IMR-90 (cell line): ENCODE results near the gene EPB41L3. TPM values are rescaled to one million over a fixed set of nuclear protein-coding genes. Genes with fewer than 3 reads are reported as not detected.

Experiments
- ATAC-seq: fragments of 200-7000 bp; cut with Tn5 transposase; 2 replicates; pipeline ENCODE4 v1.9.1; 2020; ENCODE audit warnings: low read depth, mild to moderate bottlenecking, moderate library complexity
- BruUV-seq: library from RNA; stranded (reverse); fragments of 400-500 nt; replicated peaks from 2 replicates; lab custom pipeline; 2021; lab: Mats Ljungman, UMichigan
- CTCF ChIA-PET: fragments of 300-600 bp; formaldehyde crosslinking; extraction: SDS; loops from one replicate; lab custom pipeline; 2021; ENCODE audit warnings: antibody characterized with exemption; lab: Yijun Ruan, JAX
- POLR2A ChIA-PET: fragments of 300-600 bp; sonication (Branson Sonifier 250); formaldehyde crosslinking; loops from one replicate; lab custom pipeline; 2022; ENCODE audit warnings: antibody characterized with exemption; ENCODE audit not compliant: unreplicated experiment; lab: Charles Lee
- DNase-seq: peaks from one replicate; pipeline ENCODE4 v3.0.0; 2013
- H2AFZ ChIP-seq: replicated peaks from 2 replicates; pipeline ENCODE3; 2013; ENCODE audit warnings: low read length, mild to moderate bottlenecking; ENCODE audit not compliant: poor library complexity
- H2AK5ac ChIP-seq: 2 replicates; pipeline ENCODE4 v1.6.1; 2013; ENCODE audit warnings: low read depth, low read length, inconsistent platforms
- H2AK9ac ChIP-seq: replicated peaks from 2 replicates; pipeline ENCODE3; 2013; ENCODE audit warnings: mild to moderate bottlenecking, low read depth, low read length, moderate library complexity; ENCODE audit not compliant: poor library complexity
- H2BK120ac ChIP-seq: 2 replicates; pipeline ENCODE4 v1.6.1; 2013; ENCODE audit warnings: low read depth, low read length, inconsistent platforms
- H2BK15ac ChIP-seq: 3 replicates; pipeline ENCODE4 v1.6.1; 2013; ENCODE audit warnings: low read depth, low read length, inconsistent platforms
- H2BK20ac ChIP-seq: 2 replicates; pipeline ENCODE4 v1.6.1; 2013; ENCODE audit warnings: low read depth, mild to moderate bottlenecking, inconsistent platforms, low read length, moderate library complexity
- H2BK5ac ChIP-seq: 2 replicates; pipeline ENCODE4 v1.6.1; 2013; ENCODE audit warnings: mild to moderate bottlenecking, low read depth, low read length, inconsistent platforms; ENCODE audit not compliant: poor library complexity, severe bottlenecking
- H3K14ac ChIP-seq: replicated peaks from 2 replicates; pipeline ENCODE4 v1.6.1; 2013; ENCODE audit warnings: low read depth, low read length, inconsistent platforms
- H3K18ac ChIP-seq: 2 replicates; pipeline ENCODE4 v1.6.1; 2013; ENCODE audit warnings: low read depth, low read length, control low read depth
- H3K23ac ChIP-seq: 2 replicates; pipeline ENCODE4 v1.6.1; 2013; ENCODE audit warnings: low read depth, low read length, inconsistent platforms
- H3K27ac ChIP-seq: 2 replicates; pipeline ENCODE4 v1.5.1; 2013; ENCODE audit warnings: mild to moderate bottlenecking, control low read depth, low read length; ENCODE audit not compliant: insufficient read depth
- H3K27me3 ChIP-seq: 2 replicates; pipeline ENCODE4 v1.6.1; 2013; ENCODE audit warnings: low read length; ENCODE audit not compliant: control insufficient read depth, insufficient read depth
- H3K36me3 ChIP-seq: 2 replicates; pipeline ENCODE4 v1.6.1; 2013; ENCODE audit warnings: low read length, mixed read lengths; ENCODE audit not compliant: control insufficient read depth, insufficient read depth
- H3K4ac ChIP-seq: 2 replicates; pipeline ENCODE4 v1.6.1; 2013; ENCODE audit warnings: low read depth, low read length, inconsistent platforms
- H3K4me1 ChIP-seq: 2 replicates; pipeline ENCODE4 v1.6.1; 2013; ENCODE audit warnings: low read length, mixed read lengths; ENCODE audit not compliant: control insufficient read depth, insufficient read depth
- H3K4me2 ChIP-seq: 2 replicates; pipeline ENCODE4 v1.6.1; 2013; ENCODE audit warnings: low read depth, mild to moderate bottlenecking, control low read depth, low read length, moderate library complexity
- H3K4me3 ChIP-seq: 2 replicates; pipeline ENCODE4 v1.5.1; 2013; ENCODE audit warnings: low read depth, mild to moderate bottlenecking, control low read depth, low read length, moderate library complexity; ENCODE audit not compliant: insufficient read depth
- H3K56ac ChIP-seq: 2 replicates; pipeline ENCODE4 v1.6.1; 2013; ENCODE audit warnings: low read length, inconsistent platforms; ENCODE audit not compliant: insufficient read depth; ENCODE audit errors: extremely low read depth
- H3K79me1 ChIP-seq, 2 experiments: 2 replicates each; pipeline ENCODE4 v1.6.1; 2013; ENCODE audit warnings: low read length in 2 of 2, inconsistent platforms in 1 of 2, low read depth in 1 of 2
- H3K9ac ChIP-seq: 2 replicates; pipeline ENCODE4 v1.6.1; 2013; ENCODE audit warnings: low read depth, low read length, control low read depth
- H3K9me1 ChIP-seq: 2 replicates; pipeline ENCODE4 v1.6.1; 2013; ENCODE audit warnings: low read length, inconsistent platforms; ENCODE audit not compliant: insufficient read depth
- H3K9me3 ChIP-seq: 2 replicates; pipeline ENCODE4 v1.6.1; 2013; ENCODE audit warnings: low read length; ENCODE audit not compliant: control insufficient read depth, insufficient read depth
- H4K20me1 ChIP-seq: 2 replicates; pipeline ENCODE4 v1.6.1; 2013; ENCODE audit warnings: low read length, inconsistent platforms; ENCODE audit not compliant: insufficient read depth
- H4K5ac ChIP-seq: 2 replicates; pipeline ENCODE4 v1.6.1; 2013; ENCODE audit warnings: mild to moderate bottlenecking, low read depth, low read length, control low read depth
- H4K8ac ChIP-seq, 2 experiments: 2 replicates each; pipeline ENCODE4 v1.6.1; 2013; ENCODE audit warnings: low read depth in 2 of 2, low read length in 2 of 2, control low read depth in 1 of 2, inconsistent platforms in 1 of 2
- H4K91ac ChIP-seq: 2 replicates; pipeline ENCODE4 v1.6.1; 2013; ENCODE audit warnings: low read depth, low read length, inconsistent platforms; ENCODE audit not compliant: insufficient read depth
- BHLHE40 ChIP-seq: fragments of 150-350 bp; IDR thresholded peaks from 2 replicates; pipeline ENCODE4 v1.6.1; 2016; ENCODE audit warnings: mild to moderate bottlenecking, low read depth, low read length
- CEBPB ChIP-seq: IDR thresholded peaks from 2 replicates; pipeline ENCODE4 v1.6.1; 2012; ENCODE audit warnings: low read depth, low read length, improper control_type of control experiment
- CHD1 ChIP-seq: IDR thresholded peaks from 2 replicates; pipeline ENCODE4 v1.6.1; 2012; ENCODE audit warnings: low read depth, low read length, improper control_type of control experiment
- CTCF ChIP-seq: conservative IDR thresholded peaks from 2 replicates; pipeline ENCODE4 v1.5.1; 2012; ENCODE audit warnings: mild to moderate bottlenecking, low read depth, low read length, improper control_type of control experiment
- FOS ChIP-seq: fragments of 150-350 bp; IDR thresholded peaks from 2 replicates; pipeline ENCODE4 v1.6.1; 2016; ENCODE audit warnings: low read depth, low read length
- MAFK ChIP-seq: IDR thresholded peaks from 2 replicates; pipeline ENCODE4 v1.6.1; 2012; ENCODE audit warnings: low read depth, low read length, improper control_type of control experiment
- MAZ ChIP-seq: IDR thresholded peaks from 2 replicates; pipeline ENCODE4 v1.6.1; 2012; ENCODE audit warnings: low read depth, mild to moderate bottlenecking, low read length, improper control_type of control experiment, moderate library complexity, borderline replicate concordance
- MXI1 ChIP-seq: IDR thresholded peaks from 2 replicates; pipeline ENCODE4 v1.6.1; 2012; ENCODE audit warnings: low read depth, mild to moderate bottlenecking, low read length, moderate library complexity, borderline replicate concordance
- NFE2L2 ChIP-seq: fragments of 150-350 bp; IDR thresholded peaks from 2 replicates; pipeline ENCODE4 v1.6.1; 2016; ENCODE audit warnings: low read depth, mild to moderate bottlenecking, low read length
- POLR2A ChIP-seq: IDR thresholded peaks from 2 replicates; pipeline ENCODE4 v1.6.1; 2012; ENCODE audit warnings: mild to moderate bottlenecking, low read depth, low read length
- RAD21 ChIP-seq: IDR thresholded peaks from 2 replicates; pipeline ENCODE4 v1.6.1; 2012; ENCODE audit warnings: low read length, improper control_type of control experiment
- RFX5 ChIP-seq: IDR thresholded peaks from 2 replicates; pipeline ENCODE4 v1.8.0; 2012; ENCODE audit warnings: low read depth, mild to moderate bottlenecking, low read length, moderate library complexity
- SMC3 ChIP-seq: fragments of 150-350 bp; IDR thresholded peaks from 2 replicates; pipeline ENCODE4 v1.6.1; 2016; ENCODE audit warnings: low read depth, mild to moderate bottlenecking, antibody characterized with exemption, low read length, moderate library complexity
- WGBS, 2 experiments: methylation state at CpG; one replicate each; pipeline versions ENCODE4 v1.1.5 to v1.1.7; 2013; ENCODE audit warnings: missing lambda C conversion rate in 2 of 2; ENCODE audit not compliant: insufficient read length in 1 of 2; ENCODE audit errors: extremely low coverage in 2 of 2; 5-methylcytosine and 5-hydroxymethylcytosine counted together
- dilution Hi-C: fragments of 300-500 bp; cut with HindIII; formaldehyde crosslinking; loops from one replicate; pipeline ENCODE4 v1.14.3; 2018; ENCODE audit warnings: low sequenced_read_pairs; ENCODE audit not compliant: unreplicated experiment
- in situ Hi-C: fragments of 300-500 bp; cut with MboI; formaldehyde crosslinking; loops from 3 replicates; pipeline ENCODE4 v1.14.3; 2019; ENCODE audit warnings: low sequenced_read_pairs, inconsistent platforms, mixed read lengths
- intact Hi-C: fragments of 100-400 bp; cut with micrococcal nuclease; formaldehyde crosslinking; loops from 2 replicates; pipeline ENCODE4 v1.10.0; 2022
- polyA plus RNA-seq, 3 experiments: library from polyadenylated mRNA; depleted of rRNA; stranded (reverse); fragments of >200 nt; gene quantifications; 2 replicates each; pipeline ENCODE4 v1.2.3, GENCODE V29; 2012; ENCODE audit warnings: low replicate concordance in 1 of 3
- total RNA-seq: library from RNA; depleted of rRNA; stranded (reverse); fragments of >200 nt; gene quantifications from 2 replicates; pipeline ENCODE4 v1.2.3, GENCODE V29; 2012
- TF ChIP-seq, protein P1 (sequence below): fragments of 150-350 bp; IDR thresholded peaks from 2 replicates; pipeline ENCODE4 v1.6.1; 2017; ENCODE audit warnings: mild to moderate bottlenecking, antibody characterized with exemption, low read length, low read depth
- TF ChIP-seq, protein P2 (sequence below): fragments of 150-350 bp; IDR thresholded peaks from 2 replicates; pipeline ENCODE4 v1.6.1; 2016; ENCODE audit warnings: low read depth, mild to moderate bottlenecking, low read length, moderate library complexity, borderline replicate concordance

The EPB41L3 gene
- total and polyA plus RNA-seq, 2 of the 4 experiments (the other 2 are of a cell fraction), result 36.6 to 70.3 TPM

GRCh38 chr18:5389356-5389755, 154.4 kb downstream of the EPB41L3 start:
- Histone ChIP-seq H2BK120ac (no peak overlapping the region), H2BK5ac (no peak overlapping the region), H3K79me1 (no peaks in the 10 kb centered on the region), H3K4me2 (no peak overlapping the region), H2AK9ac (no peak overlapping the region), H3K9me3 (peaks cover 2% of the 10 kb centered on the region; the same call in 1 of the 2 replicates), H2BK15ac (no peak overlapping the region), H4K8ac (no peak overlapping the region), H3K56ac (no peak overlapping the region), H3K4me1 (no peaks in the 10 kb centered on the region), H3K4ac (no peak overlapping the region), H2AFZ (no peak overlapping the region), H3K23ac (no peak overlapping the region), H3K36me3 (no peaks in the 10 kb centered on the region), H3K4me3 (no peak overlapping the region), H2AK5ac (no peak overlapping the region), H4K91ac (no peak overlapping the region), H4K20me1 (no peaks in the 10 kb centered on the region), H3K18ac (no peak overlapping the region), H3K9me1 (no peaks in the 10 kb centered on the region), H3K27ac (no peak overlapping the region), H2BK20ac (no peak overlapping the region), H3K14ac (no peak overlapping the region), H3K27me3 (no peaks in the 10 kb centered on the region), H4K5ac (no peak overlapping the region), H3K9ac (no peak overlapping the region)
- DNase-seq, result no peak
- POLR2A ChIA-PET, result no interaction called here
- intact Hi-C loops (no loop called here), in situ Hi-C loops (no loop called here), dilution Hi-C loops (no loop called here)
- ATAC-seq, result no peak
- WGBS, 2 experiments, result no CpG with 5 or more reads among the region's 2 CpGs
- no peak for TF ChIP-seq BHLHE40
- TF ChIP-seq, protein P1, sequence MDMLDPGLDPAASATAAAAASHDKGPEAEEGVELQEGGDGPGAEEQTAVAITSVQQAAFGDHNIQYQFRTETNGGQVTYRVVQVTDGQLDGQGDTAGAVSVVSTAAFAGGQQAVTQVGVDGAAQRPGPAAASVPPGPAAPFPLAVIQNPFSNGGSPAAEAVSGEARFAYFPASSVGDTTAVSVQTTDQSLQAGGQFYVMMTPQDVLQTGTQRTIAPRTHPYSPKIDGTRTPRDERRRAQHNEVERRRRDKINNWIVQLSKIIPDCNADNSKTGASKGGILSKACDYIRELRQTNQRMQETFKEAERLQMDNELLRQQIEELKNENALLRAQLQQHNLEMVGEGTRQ, result no peak
- TF ChIP-seq RFX5, result no peak
- no peak for TF ChIP-seq CEBPB
- TF ChIP-seq CHD1, result no peak
- TF ChIP-seq, protein P2, sequence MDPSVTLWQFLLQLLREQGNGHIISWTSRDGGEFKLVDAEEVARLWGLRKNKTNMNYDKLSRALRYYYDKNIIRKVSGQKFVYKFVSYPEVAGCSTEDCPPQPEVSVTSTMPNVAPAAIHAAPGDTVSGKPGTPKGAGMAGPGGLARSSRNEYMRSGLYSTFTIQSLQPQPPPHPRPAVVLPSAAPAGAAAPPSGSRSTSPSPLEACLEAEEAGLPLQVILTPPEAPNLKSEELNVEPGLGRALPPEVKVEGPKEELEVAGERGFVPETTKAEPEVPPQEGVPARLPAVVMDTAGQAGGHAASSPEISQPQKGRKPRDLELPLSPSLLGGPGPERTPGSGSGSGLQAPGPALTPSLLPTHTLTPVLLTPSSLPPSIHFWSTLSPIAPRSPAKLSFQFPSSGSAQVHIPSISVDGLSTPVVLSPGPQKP, result no peak
- no peak for TF ChIP-seq RAD21
- TF ChIP-seq POLR2A, result no peak
- TF ChIP-seq MAZ, result no peak
- TF ChIP-seq MAFK, result no peak
- TF ChIP-seq MXI1, result no peak
- TF ChIP-seq NFE2L2, result no peak
- no peak for TF ChIP-seq FOS
- TF ChIP-seq CTCF, result no peak
- TF ChIP-seq SMC3, result no peak
- no TSS peak for BruUV-seq
- CTCF ChIA-PET, result no interaction called here
